ENCODE results near the gene PUM2. TPM values are rescaled to one million over a fixed set of nuclear protein-coding genes. Genes with fewer than 3 reads are reported as not detected.
A peak's percentile ranks its signal among the peaks of the same experiment; 100 is the strongest.

PUM2 gene
- total RNA-seq, 2 donors from 2014 or later: 114 to 126 TPM

- Mint-ChIP-seq H3K27ac (no peak overlapping the region), H3K36me3 (ENCODE audit: low read depth) (peaks cover 70% of the 10 kb centered on the region), H3K4me3 (peak overlapping the region; percentile 0), H3K4me1 (peaks cover 21% of the 10 kb centered on the region), H3K9me3 (peaks cover 8% of the 10 kb centered on the region), H3K27me3 (ENCODE audit: insufficient read depth) (no peaks in the 10 kb centered on the region)
- Histone ChIP-seq H3K27me3 (ENCODE audit: control insufficient read depth, insufficient read depth, low read length, poor library complexity, severe bottlenecking) (no peaks in the 10 kb centered on the region), H3K27ac (ENCODE audit: low read depth, low read length) (no peak overlapping the region), H3K9me3 (ENCODE audit: control insufficient read depth, low read length) (peaks cover 17% of the 10 kb centered on the region), H3K4me3 (ENCODE audit: low read length) (peak overlapping the region; percentile 70), H3K9ac (ENCODE audit: extremely low read depth, low read length, poor library complexity, severe bottlenecking) (no peak overlapping the region), H3K4me1 (ENCODE audit: control insufficient read depth, insufficient read depth, low read length) (peaks cover 10% of the 10 kb centered on the region), H3K36me3 (ENCODE audit: control insufficient read depth, insufficient read depth, low read length) (peaks cover 85% of the 10 kb centered on the region)
- WGBS, 2 experiments (ENCODE audit: insufficient coverage in 1 of 2, insufficient read length in 1 of 2): 95 to 100% methylated on average over 1 of the region's 1 CpG
- TF ChIP-seq CTCF (conservative IDR thresholded peaks at IDR 0.05): no peak
- DNase-seq: no peak
Observed at GRCh38 chr2:20304411-20304810, 46.2 kb downstream of the PUM2 start.

- H3K4me1 Mint-ChIP-seq: peaks cover 21% of the 10 kb centered on the region
- no peak for TF ChIP-seq CTCF (conservative IDR thresholded peaks at IDR 0.05)
- Histone ChIP-seq H3K4me3 (ENCODE audit: low read length) (peak overlapping the region; percentile 70), H3K4me1 (ENCODE audit: control insufficient read depth, insufficient read depth, low read length) (peaks cover 10% of the 10 kb centered on the region), H3K9ac (ENCODE audit: extremely low read depth, low read length, poor library complexity, severe bottlenecking) (no peak overlapping the region), H3K27ac (ENCODE audit: low read depth, low read length) (no peak overlapping the region), H3K27me3 (ENCODE audit: control insufficient read depth, insufficient read depth, low read length, poor library complexity, severe bottlenecking) (no peaks in the 10 kb centered on the region), H3K36me3 (ENCODE audit: control insufficient read depth, insufficient read depth, low read length) (peaks cover 85% of the 10 kb centered on the region), H3K9me3 (ENCODE audit: control insufficient read depth, low read length) (peaks cover 17% of the 10 kb centered on the region)
- peaks cover 8% of the 10 kb centered on the region for H3K9me3 Mint-ChIP-seq
- H3K4me3 Mint-ChIP-seq: peak overlapping the region; percentile 0
- H3K27me3 Mint-ChIP-seq (ENCODE audit: insufficient read depth): no peaks in the 10 kb centered on the region
- peaks cover 69% of the 10 kb centered on the region for H3K36me3 Mint-ChIP-seq (ENCODE audit: low read depth)
- DNase-seq: no peak
- WGBS, 2 experiments (ENCODE audit: insufficient coverage in 1 of 2, insufficient read length in 1 of 2): 91% methylated on average over 1 of the region's 1 CpG; no CpG with 5 or more reads in 1 of the 2 experiments
- peak overlapping the region; percentile 12 for H3K27ac Mint-ChIP-seq
Observed at GRCh38 chr2:20303966-20304365, 46.7 kb downstream of the PUM2 start.

GRCh38 chr2:20302019-20302418 lies 48.6 kb downstream of the PUM2 start:
- Mint-ChIP-seq H3K36me3 (ENCODE audit: low read depth) (peaks cover 61% of the 10 kb centered on the region), H3K27ac (no peak overlapping the region), H3K4me1 (peaks cover 21% of the 10 kb centered on the region), H3K9me3 (peaks cover 5% of the 10 kb centered on the region), H3K4me3 (no peak overlapping the region), H3K27me3 (ENCODE audit: insufficient read depth) (no peaks in the 10 kb centered on the region)
- H3K4me1 ChIP-seq (ENCODE audit: control insufficient read depth, insufficient read depth, low read length): peaks cover 10% of the 10 kb centered on the region
- H3K9me3 ChIP-seq (ENCODE audit: control insufficient read depth, low read length): peaks cover 15% of the 10 kb centered on the region
- no peak for TF ChIP-seq CTCF (conservative IDR thresholded peaks at IDR 0.05)
- H3K27ac ChIP-seq (ENCODE audit: low read depth, low read length): no peak overlapping the region
- peaks cover 85% of the 10 kb centered on the region for H3K36me3 ChIP-seq (ENCODE audit: control insufficient read depth, insufficient read depth, low read length)
- no peak for DNase-seq
- no peaks in the 10 kb centered on the region for H3K27me3 ChIP-seq (ENCODE audit: control insufficient read depth, insufficient read depth, low read length, poor library complexity, severe bottlenecking)
- 90 to 92% methylated on average over 3 to 4 of the region's 4 CpGs for WGBS, 2 experiments (ENCODE audit: insufficient coverage in 1 of 2, insufficient read length in 1 of 2)
- no peak overlapping the region for H3K9ac ChIP-seq (ENCODE audit: extremely low read depth, low read length, poor library complexity, severe bottlenecking)
- H3K4me3 ChIP-seq (ENCODE audit: low read length): no peak overlapping the region

All from endodermal cell (in vitro differentiated cells).